ENCODE measurements around the gene ACAP3. TPM values are rescaled to one million over a fixed set of nuclear protein-coding genes. Genes with fewer than 3 reads are reported as not detected.

The ACAP3 gene
- total RNA-seq, 1 donor from 2014 or later: 50.6 TPM

DNA sequence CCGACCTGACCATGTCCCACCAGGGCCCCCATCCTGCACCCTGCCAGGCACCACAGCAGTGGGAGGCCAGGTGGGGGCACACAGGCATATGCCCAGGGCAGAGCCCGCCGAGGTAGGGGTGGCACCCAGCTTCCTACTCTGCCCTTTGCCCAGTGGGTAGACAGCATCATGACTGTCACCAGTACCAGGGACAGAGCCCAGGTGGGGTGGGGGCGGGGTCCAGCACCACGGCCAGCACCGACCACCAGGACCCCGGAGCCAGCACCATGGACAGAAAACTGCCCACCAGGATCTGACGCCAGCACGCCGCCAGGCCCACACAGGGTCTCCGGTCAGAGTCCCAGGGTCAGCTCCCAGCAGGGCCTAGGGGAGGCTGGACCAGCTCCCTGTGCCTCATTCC is 27.1 kb upstream of the ACAP3 start:
- ATAC-seq (no peak), DNase-seq (no peak)
- H3K4me1 ChIP-seq: peaks cover 15% of the 10 kb centered on the region
- intact Hi-C loops (cut with DNase I): no loop called here
- no peak overlapping the region for H3K27ac ChIP-seq
- H3K36me3 ChIP-seq: peaks cover 36% of the 10 kb centered on the region
- H3K4me3 ChIP-seq: no peak overlapping the region
- H3K9me3 ChIP-seq: no peaks in the 10 kb centered on the region
- TF ChIP-seq, protein P1, sequence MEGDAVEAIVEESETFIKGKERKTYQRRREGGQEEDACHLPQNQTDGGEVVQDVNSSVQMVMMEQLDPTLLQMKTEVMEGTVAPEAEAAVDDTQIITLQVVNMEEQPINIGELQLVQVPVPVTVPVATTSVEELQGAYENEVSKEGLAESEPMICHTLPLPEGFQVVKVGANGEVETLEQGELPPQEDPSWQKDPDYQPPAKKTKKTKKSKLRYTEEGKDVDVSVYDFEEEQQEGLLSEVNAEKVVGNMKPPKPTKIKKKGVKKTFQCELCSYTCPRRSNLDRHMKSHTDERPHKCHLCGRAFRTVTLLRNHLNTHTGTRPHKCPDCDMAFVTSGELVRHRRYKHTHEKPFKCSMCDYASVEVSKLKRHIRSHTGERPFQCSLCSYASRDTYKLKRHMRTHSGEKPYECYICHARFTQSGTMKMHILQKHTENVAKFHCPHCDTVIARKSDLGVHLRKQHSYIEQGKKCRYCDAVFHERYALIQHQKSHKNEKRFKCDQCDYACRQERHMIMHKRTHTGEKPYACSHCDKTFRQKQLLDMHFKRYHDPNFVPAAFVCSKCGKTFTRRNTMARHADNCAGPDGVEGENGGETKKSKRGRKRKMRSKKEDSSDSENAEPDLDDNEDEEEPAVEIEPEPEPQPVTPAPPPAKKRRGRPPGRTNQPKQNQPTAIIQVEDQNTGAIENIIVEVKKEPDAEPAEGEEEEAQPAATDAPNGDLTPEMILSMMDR (IDR thresholded peaks at IDR 0.05): no peak
- no peaks in the 10 kb centered on the region for H3K27me3 ChIP-seq (ENCODE audit: low read depth)

DNA sequence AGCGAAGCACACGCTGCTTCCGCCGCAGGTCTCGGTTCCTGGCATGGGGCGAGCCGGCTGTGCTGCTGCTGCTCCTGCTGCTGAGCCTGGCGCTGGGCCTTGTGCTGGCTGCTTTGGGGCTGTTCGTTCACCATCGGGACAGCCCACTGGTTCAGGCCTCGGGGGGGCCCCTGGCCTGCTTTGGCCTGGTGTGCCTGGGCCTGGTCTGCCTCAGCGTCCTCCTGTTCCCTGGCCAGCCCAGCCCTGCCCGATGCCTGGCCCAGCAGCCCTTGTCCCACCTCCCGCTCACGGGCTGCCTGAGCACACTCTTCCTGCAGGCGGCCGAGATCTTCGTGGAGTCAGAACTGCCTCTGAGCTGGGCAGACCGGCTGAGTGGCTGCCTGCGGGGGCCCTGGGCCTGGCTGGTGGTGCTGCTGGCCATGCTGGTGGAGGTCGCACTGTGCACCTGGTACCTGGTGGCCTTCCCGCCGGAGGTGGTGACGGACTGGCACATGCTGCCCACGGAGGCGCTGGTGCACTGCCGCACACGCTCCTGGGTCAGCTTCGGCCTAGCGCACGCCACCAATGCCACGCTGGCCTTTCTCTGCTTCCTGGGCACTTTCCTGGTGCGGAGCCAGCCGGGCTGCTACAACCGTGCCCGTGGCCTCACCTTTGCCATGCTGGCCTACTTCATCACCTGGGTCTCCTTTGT is 26.0 kb upstream of the ACAP3 start:
- TF ChIP-seq, protein P1 (IDR thresholded peaks at IDR 0.05): no peak
- intact Hi-C loops (cut with DNase I): no loop called here
- H3K4me3 ChIP-seq: no peak overlapping the region
- no peaks in the 10 kb centered on the region for H3K27me3 ChIP-seq (ENCODE audit: low read depth)
- ATAC-seq: no peak
- no peak for DNase-seq
- no peaks in the 10 kb centered on the region for H3K9me3 ChIP-seq
- H3K36me3 ChIP-seq: peaks cover 28% of the 10 kb centered on the region
- H3K4me1 ChIP-seq: peaks cover 15% of the 10 kb centered on the region
- H3K27ac ChIP-seq: no peak overlapping the region

DNA sequence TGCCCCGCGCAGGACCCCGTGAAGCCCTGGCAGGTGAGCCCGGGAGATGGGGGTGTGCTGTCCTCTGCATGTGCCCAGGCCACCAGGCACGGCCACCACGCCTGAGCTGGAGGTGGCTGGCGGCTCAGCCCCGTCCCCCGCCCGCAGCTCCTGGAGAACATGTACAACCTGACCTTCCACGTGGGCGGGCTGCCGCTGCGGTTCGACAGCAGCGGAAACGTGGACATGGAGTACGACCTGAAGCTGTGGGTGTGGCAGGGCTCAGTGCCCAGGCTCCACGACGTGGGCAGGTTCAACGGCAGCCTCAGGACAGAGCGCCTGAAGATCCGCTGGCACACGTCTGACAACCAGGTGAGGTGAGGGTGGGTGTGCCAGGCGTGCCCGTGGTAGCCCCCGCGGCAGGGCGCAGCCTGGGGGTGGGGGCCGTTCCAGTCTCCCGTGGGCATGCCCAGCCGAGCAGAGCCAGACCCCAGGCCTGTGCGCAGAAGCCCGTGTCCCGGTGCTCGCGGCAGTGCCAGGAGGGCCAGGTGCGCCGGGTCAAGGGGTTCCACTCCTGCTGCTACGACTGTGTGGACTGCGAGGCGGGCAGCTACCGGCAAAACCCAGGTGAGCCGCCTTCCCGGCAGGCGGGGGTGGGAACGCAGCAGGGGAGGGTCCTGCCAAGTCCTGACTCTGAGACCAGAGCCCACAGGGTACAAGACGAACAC is 25.2 kb upstream of the ACAP3 start:
- no peaks in the 10 kb centered on the region for H3K9me3 ChIP-seq
- DNase-seq: peak; percentile 74
- H3K4me1 ChIP-seq: peaks cover 15% of the 10 kb centered on the region
- H3K36me3 ChIP-seq: peaks cover 28% of the 10 kb centered on the region
- TF ChIP-seq, protein P1 (IDR thresholded peaks at IDR 0.05): no peak
- peak; percentile 23 to 38 for ATAC-seq
- intact Hi-C loops (cut with DNase I): no loop called here
- no peak overlapping the region for H3K4me3 ChIP-seq
- no peak overlapping the region for H3K27ac ChIP-seq
- H3K27me3 ChIP-seq (ENCODE audit: low read depth): no peaks in the 10 kb centered on the region

DNA sequence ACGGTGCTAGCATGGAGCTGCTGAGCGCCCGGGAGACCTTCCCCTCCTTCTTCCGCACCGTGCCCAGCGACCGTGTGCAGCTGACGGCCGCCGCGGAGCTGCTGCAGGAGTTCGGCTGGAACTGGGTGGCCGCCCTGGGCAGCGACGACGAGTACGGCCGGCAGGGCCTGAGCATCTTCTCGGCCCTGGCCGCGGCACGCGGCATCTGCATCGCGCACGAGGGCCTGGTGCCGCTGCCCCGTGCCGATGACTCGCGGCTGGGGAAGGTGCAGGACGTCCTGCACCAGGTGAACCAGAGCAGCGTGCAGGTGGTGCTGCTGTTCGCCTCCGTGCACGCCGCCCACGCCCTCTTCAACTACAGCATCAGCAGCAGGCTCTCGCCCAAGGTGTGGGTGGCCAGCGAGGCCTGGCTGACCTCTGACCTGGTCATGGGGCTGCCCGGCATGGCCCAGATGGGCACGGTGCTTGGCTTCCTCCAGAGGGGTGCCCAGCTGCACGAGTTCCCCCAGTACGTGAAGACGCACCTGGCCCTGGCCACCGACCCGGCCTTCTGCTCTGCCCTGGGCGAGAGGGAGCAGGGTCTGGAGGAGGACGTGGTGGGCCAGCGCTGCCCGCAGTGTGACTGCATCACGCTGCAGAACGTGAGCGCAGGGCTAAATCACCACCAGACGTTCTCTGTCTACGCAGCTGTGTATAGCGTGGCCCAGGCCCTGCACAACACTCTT is 24.5 kb upstream of the ACAP3 start:
- no peak for DNase-seq
- intact Hi-C loops (cut with DNase I): no loop called here
- Histone ChIP-seq H3K27ac (no peak overlapping the region), H3K36me3 (peaks cover 30% of the 10 kb centered on the region), H3K4me3 (no peak overlapping the region), H3K27me3 (ENCODE audit: low read depth) (no peaks in the 10 kb centered on the region), H3K9me3 (no peaks in the 10 kb centered on the region), H3K4me1 (peaks cover 15% of the 10 kb centered on the region)
- TF ChIP-seq, protein P1 (IDR thresholded peaks at IDR 0.05): no peak
- no peak for ATAC-seq

DNA sequence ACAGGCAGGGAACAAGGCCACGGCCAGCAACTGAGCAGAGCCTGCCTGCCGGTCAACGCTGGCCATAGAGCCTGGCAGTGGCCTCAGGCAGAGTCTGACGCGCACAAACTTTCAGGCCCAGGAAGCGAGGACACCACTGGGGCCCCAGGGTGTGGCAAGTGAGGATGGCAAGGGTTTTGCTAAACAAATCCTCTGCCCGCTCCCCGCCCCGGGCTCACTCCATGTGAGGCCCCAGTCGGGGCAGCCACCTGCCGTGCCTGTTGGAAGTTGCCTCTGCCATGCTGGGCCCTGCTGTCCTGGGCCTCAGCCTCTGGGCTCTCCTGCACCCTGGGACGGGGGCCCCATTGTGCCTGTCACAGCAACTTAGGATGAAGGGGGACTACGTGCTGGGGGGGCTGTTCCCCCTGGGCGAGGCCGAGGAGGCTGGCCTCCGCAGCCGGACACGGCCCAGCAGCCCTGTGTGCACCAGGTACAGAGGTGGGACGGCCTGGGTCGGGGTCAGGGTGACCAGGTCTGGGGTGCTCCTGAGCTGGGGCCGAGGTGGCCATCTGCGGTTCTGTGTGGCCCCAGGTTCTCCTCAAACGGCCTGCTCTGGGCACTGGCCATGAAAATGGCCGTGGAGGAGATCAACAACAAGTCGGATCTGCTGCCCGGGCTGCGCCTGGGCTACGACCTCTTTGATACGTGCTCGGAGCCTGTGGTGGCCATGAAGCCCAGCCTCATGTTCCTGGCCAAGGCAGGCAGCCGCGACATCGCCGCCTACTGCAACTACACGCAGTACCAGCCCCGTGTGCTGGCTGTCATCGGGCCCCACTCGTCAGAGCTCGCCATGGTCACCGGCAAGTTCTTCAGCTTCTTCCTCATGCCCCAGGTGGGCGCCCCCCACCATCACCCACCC is 23.6 kb upstream of the ACAP3 start, which contains the start of gene TAS1R3:
TSS of gene TAS1R3 (plus strand) at position 213 of the 898 bp plus-strand sequence. CDS start at position 279, 66 bp downstream.
- H3K4me1 ChIP-seq: peaks cover 20% of the 10 kb centered on the region
- H3K9me3 ChIP-seq: no peaks in the 10 kb centered on the region
- intact Hi-C loops (cut with DNase I): no loop called here
- H3K27ac ChIP-seq: peak within 1 kb of the TSS; percentile 31
- H3K27me3 ChIP-seq (ENCODE audit: low read depth): no peaks in the 10 kb centered on the region
- no peak within 1 kb of the TSS for H3K4me3 ChIP-seq
- ATAC-seq (peak; percentile 4 to 7), DNase-seq (no peak)
- peaks cover 34% of the 10 kb centered on the region for H3K36me3 ChIP-seq
- TF ChIP-seq, protein P1 (IDR thresholded peaks at IDR 0.05): no peak

All from lower lobe of right lung (tissue), 2 donors.